Measurements from ENCODE around the gene MET.

MET gene

DNA sequence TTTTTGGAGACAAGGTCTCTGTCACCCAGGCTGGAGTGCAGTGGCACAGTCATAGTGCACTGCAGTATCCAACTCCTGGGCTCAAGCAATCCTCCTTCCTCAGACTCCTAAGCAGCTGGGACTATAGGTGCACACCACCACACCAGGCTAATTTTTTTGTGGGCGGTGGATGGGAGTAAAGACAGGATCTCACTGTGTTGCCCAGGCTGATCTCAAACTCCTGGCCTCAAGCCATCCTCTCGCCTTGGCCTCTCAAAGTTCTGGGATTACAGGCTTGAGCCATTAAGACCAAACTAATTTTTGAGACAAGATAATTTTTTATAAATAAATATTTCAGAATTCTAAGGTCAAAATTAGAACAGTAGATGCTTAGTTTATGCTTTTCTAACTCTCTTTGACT is 109.6 kb downstream of the MET start:
- ChIA-PET POLR2A (interaction anchor here (0.5 kb wide), 1 partner anchor 630 kb away, joined by 3 read pairs; no protein-coding TSS in a partner anchor), CTCF (interaction anchor here (0.9 to 1.5 kb wide), 2 partner anchors 55 to 190 kb away, joined by 3 read pairs; no protein-coding TSS in a partner anchor)
- TF ChIP-seq ZNF292 (tag by site-specific recombination; IDR thresholded peaks at IDR 0.05; ENCODE audit: borderline replicate concordance, low read depth) (no peak), ZNF121 (tag by site-specific recombination; IDR thresholded peaks at IDR 0.05) (peak; percentile 92)
- no peaks in the 10 kb centered on the region for H3K9me3 ChIP-seq (ENCODE audit: control insufficient read depth, insufficient read depth, low read depth, low read length)
- peaks cover 0 to 76% of the 10 kb centered on the region in 2 experiments; a peak in 1 of 3 replicates for H3K36me3 ChIP-seq (ENCODE audit: control insufficient read depth in 2 of 2, insufficient read depth in 1 of 2, low read length in 2 of 2)
- no peak overlapping the region for H3K4me3 ChIP-seq (ENCODE audit: low read depth, low read length)
- peaks cover 8% of the 10 kb centered on the region for H3K4me1 ChIP-seq (ENCODE audit: control insufficient read depth, insufficient read depth, low read length)
- no peak overlapping the region for H3K27ac ChIP-seq (ENCODE audit: extremely low read depth, low read depth, low read length)

GRCh38 chr7:116782177-116782711 is 110.2 kb downstream of the MET start:
- Histone ChIP-seq H3K9me3 (ENCODE audit: control insufficient read depth, insufficient read depth, low read depth, low read length) (no peaks in the 10 kb centered on the region), H3K4me1 (ENCODE audit: control insufficient read depth, insufficient read depth, low read length) (peaks cover 8% of the 10 kb centered on the region), H3K36me3 (ENCODE audit: control insufficient read depth in 2 of 2, insufficient read depth in 1 of 2, low read length in 2 of 2) (peaks cover 0 to 80% of the 10 kb centered on the region in 2 experiments; a peak in 1 of 3 replicates), H3K4me3 (ENCODE audit: low read depth, low read length) (no peak overlapping the region), H3K27ac (ENCODE audit: extremely low read depth, low read depth, low read length) (no peak overlapping the region)
- ChIA-PET CTCF (interaction anchor here (0.7 to 1.5 kb wide), 2 partner anchors 111 to 190 kb away, joined by 3 read pairs; no protein-coding TSS in a partner anchor), POLR2A (interaction anchor here (0.5 kb wide), 1 partner anchor 630 kb away, joined by 3 read pairs; no protein-coding TSS in a partner anchor)
- TF ChIP-seq ZSCAN16 (tag by site-specific recombination; IDR thresholded peaks at IDR 0.05) (no peak), EGR2 (tag by site-specific recombination; IDR thresholded peaks at IDR 0.05; ENCODE audit: low read depth) (no peak), SALL2 (tag by site-specific recombination; IDR thresholded peaks at IDR 0.05; ENCODE audit: borderline replicate concordance) (no peak), ZNF404 (tag by site-specific recombination; IDR thresholded peaks at IDR 0.05) (no peak), ZNF558 (tag by site-specific recombination; IDR thresholded peaks at IDR 0.05) (no peak), ZFHX2 (tag by site-specific recombination; conservative IDR thresholded peaks at IDR 0.05) (no peak), ELK4 (IDR thresholded peaks at IDR 0.05; ENCODE audit: borderline replicate concordance, low read depth, low read length) (no peak), HOXD13 (CRISPR knock-in tag; IDR thresholded peaks at IDR 0.05; ENCODE audit: borderline replicate concordance) (no peak), KLF8 (tag by site-specific recombination; IDR thresholded peaks at IDR 0.05) (no peak), ZNF155 (tag by site-specific recombination; IDR thresholded peaks at IDR 0.05) (no peak), ZNF510 (tag by site-specific recombination; IDR thresholded peaks at IDR 0.05; ENCODE audit: insufficient replicate concordance) (no peak), ZNF843 (tag by site-specific recombination; IDR thresholded peaks at IDR 0.05) (no peak), ZNF426 (tag by site-specific recombination; IDR thresholded peaks at IDR 0.05) (no peak), MYNN (tag by site-specific recombination; IDR thresholded peaks at IDR 0.05; ENCODE audit: borderline replicate concordance) (no peak), ZBTB48 (tag by site-specific recombination; IDR thresholded peaks at IDR 0.05) (no peak), ZNF138 (tag by site-specific recombination; IDR thresholded peaks at IDR 0.05; ENCODE audit: borderline replicate concordance) (no peak), ZSCAN4 (tag by site-specific recombination; IDR thresholded peaks at IDR 0.05) (no peak), ZNF830 (tag by site-specific recombination; IDR thresholded peaks at IDR 0.05; ENCODE audit: low read depth) (no peak), ZNF600 (tag by site-specific recombination; IDR thresholded peaks at IDR 0.05) (no peak), ZNF544 (tag by site-specific recombination; IDR thresholded peaks at IDR 0.05) (no peak), ZNF561 (tag by site-specific recombination; IDR thresholded peaks at IDR 0.05; ENCODE audit: borderline replicate concordance) (no peak), ZNF266 (tag by site-specific recombination; IDR thresholded peaks at IDR 0.05; ENCODE audit: low read depth) (no peak), SCRT2 (tag by site-specific recombination; IDR thresholded peaks at IDR 0.05) (peak; percentile 61)
- TF ChIP-seq, protein P1, sequence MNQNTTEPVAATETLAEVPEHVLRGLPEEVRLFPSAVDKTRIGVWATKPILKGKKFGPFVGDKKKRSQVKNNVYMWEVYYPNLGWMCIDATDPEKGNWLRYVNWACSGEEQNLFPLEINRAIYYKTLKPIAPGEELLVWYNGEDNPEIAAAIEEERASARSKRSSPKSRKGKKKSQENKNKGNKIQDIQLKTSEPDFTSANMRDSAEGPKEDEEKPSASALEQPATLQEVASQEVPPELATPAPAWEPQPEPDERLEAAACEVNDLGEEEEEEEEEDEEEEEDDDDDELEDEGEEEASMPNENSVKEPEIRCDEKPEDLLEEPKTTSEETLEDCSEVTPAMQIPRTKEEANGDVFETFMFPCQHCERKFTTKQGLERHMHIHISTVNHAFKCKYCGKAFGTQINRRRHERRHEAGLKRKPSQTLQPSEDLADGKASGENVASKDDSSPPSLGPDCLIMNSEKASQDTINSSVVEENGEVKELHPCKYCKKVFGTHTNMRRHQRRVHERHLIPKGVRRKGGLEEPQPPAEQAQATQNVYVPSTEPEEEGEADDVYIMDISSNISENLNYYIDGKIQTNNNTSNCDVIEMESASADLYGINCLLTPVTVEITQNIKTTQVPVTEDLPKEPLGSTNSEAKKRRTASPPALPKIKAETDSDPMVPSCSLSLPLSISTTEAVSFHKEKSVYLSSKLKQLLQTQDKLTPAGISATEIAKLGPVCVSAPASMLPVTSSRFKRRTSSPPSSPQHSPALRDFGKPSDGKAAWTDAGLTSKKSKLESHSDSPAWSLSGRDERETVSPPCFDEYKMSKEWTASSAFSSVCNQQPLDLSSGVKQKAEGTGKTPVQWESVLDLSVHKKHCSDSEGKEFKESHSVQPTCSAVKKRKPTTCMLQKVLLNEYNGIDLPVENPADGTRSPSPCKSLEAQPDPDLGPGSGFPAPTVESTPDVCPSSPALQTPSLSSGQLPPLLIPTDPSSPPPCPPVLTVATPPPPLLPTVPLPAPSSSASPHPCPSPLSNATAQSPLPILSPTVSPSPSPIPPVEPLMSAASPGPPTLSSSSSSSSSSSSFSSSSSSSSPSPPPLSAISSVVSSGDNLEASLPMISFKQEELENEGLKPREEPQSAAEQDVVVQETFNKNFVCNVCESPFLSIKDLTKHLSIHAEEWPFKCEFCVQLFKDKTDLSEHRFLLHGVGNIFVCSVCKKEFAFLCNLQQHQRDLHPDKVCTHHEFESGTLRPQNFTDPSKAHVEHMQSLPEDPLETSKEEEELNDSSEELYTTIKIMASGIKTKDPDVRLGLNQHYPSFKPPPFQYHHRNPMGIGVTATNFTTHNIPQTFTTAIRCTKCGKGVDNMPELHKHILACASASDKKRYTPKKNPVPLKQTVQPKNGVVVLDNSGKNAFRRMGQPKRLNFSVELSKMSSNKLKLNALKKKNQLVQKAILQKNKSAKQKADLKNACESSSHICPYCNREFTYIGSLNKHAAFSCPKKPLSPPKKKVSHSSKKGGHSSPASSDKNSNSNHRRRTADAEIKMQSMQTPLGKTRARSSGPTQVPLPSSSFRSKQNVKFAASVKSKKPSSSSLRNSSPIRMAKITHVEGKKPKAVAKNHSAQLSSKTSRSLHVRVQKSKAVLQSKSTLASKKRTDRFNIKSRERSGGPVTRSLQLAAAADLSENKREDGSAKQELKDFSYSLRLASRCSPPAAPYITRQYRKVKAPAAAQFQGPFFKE (tag by site-specific recombination; IDR thresholded peaks at IDR 0.05; ENCODE audit: borderline replicate concordance), result no peak

All from HEK293 (cell line).